Activated T-cell treated with anti-CD3 and anti-CD28 coated beads, Interleukin-2, amount 50 U/mL, for 4 hours (primary cell): ENCODE results near the gene SNED1. TPM values are rescaled to one million over a fixed set of nuclear protein-coding genes. Genes with fewer than 3 reads are reported as not detected.

ENCODE experiments used
- ATAC-seq, 2 donors: fragments of 200-7000 bp; cut with Tn5 transposase; one replicate each; pipeline ENCODE4 v1.10.0; 2021
- DNase-seq: peaks from one replicate; pipeline ENCODE4 v3.0.0-alpha.2; 2020
- H3K27me3 Mint-ChIP-seq: one replicate; pipeline ENCODE4 v1.8.0; 2021; ENCODE audit warnings: low read depth, mixed read lengths
- H3K36me3 Mint-ChIP-seq: one replicate; pipeline ENCODE4 v1.8.0; 2022; ENCODE audit warnings: mixed read lengths; ENCODE audit not compliant: insufficient read depth
- H3K4me1 Mint-ChIP-seq: one replicate; pipeline ENCODE4 v1.8.0; 2021; ENCODE audit warnings: low read depth, mixed read lengths
- H3K4me3 Mint-ChIP-seq: one replicate; pipeline ENCODE4 v1.8.0; 2021; ENCODE audit warnings: mild to moderate bottlenecking, moderate library complexity, mixed read lengths
- H3K9me3 Mint-ChIP-seq: one replicate; pipeline ENCODE4 v1.8.0; 2021; ENCODE audit warnings: mixed read lengths
- total RNA-seq, 3 donors: library from RNA; stranded (reverse); gene quantifications; one replicate each; pipeline ENCODE4 v1.2.1, GENCODE V29; 2021

The SNED1 gene
- total RNA-seq, 3 donors from 2014 or later, result 0.53 to 2.1 (median 1.3) TPM

GRCh38 chr2:241123816-241124536, 125.6 kb downstream of the SNED1 start:
- peaks cover 26% of the 10 kb centered on the region for H3K4me1 Mint-ChIP-seq
- DNase-seq, result peak; percentile 25
- ATAC-seq, result peak; percentile 26 to 53

DNA sequence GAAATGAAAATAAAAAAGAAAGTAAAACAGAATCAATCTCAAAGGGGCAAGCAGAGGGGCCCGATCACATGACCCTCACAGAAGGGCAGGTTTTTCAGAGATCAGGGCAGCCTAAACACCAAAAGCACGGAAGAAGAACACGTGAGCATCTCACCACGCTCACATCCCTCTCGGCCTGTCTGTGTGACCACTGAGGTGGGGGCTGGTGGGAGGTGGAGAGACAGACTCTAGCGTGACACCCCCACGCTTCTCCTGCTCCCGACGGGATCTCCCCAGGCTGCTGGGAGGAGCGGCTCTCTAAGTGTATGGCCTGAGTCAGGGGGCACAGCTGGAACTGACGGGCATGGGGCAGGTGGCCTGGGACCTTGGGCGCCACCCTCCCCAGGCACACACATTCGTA, 127.2 kb downstream of the SNED1 start:
- Mint-ChIP-seq H3K36me3 (peaks cover 16% of the 10 kb centered on the region), H3K9me3 (peaks cover 3% of the 10 kb centered on the region), H3K4me3 (no peak overlapping the region), H3K27me3 (no peaks in the 10 kb centered on the region), H3K4me1 (peaks cover 28% of the 10 kb centered on the region)
- DNase-seq, result no peak
- ATAC-seq, result no peak

More at GRCh38 chr2:241123816-241124536, 125.6 kb downstream of the SNED1 start:
- peaks cover 3% of the 10 kb centered on the region for H3K9me3 Mint-ChIP-seq
- peak overlapping the region; percentile 33 for H3K4me3 Mint-ChIP-seq
- H3K36me3 Mint-ChIP-seq, result peaks cover 19% of the 10 kb centered on the region
- H3K27me3 Mint-ChIP-seq, result no peaks in the 10 kb centered on the region

DNA sequence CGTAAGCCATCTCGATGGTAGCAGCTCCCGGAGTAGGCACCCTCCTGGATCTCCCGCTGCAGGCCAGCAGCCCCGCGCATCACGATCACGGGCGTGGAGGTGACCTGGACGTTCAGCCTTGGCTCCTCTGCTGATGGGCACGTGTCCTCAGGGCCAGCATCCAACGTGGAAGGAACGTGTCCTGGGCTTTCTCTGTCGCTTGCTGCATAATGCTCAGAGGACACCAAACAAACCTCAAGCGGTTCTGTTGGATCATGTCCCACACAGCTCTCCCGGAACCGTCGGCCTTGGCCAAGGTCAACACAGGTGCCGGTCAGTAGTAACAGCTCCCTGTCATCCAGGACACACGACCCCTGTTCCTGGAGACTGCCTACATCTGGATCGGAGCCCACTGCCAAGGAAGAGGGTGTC, 127.8 kb downstream of the SNED1 start:
- Mint-ChIP-seq H3K4me1 (peaks cover 28% of the 10 kb centered on the region), H3K36me3 (peaks cover 12% of the 10 kb centered on the region), H3K4me3 (no peak overlapping the region), H3K9me3 (no peaks in the 10 kb centered on the region), H3K27me3 (no peaks in the 10 kb centered on the region)
- ATAC-seq (no peak), DNase-seq (no peak)

DNA sequence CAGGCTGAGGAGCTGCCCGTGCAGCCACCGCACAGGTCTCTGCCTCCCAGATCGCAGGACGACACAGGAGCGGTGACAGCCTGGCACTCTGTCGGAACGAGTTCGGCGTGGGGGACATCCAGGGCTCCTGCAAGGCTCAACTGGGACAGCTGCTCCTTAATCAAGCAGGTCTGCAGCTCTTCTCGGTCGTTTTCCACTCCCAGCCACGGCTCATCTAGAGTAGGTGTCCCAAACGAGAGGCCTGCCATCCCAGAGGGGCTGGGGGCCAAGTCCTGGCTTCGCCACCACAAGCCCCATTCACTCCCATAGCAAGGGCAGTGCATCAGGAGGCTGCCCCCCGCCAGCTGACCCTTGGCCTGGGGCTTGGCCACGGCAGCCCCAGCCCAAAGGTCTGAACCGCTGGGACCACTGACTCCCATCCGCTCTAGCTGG, 128.4 kb downstream of the SNED1 start:
- peaks cover 9% of the 10 kb centered on the region for H3K36me3 Mint-ChIP-seq
- no peaks in the 10 kb centered on the region for H3K9me3 Mint-ChIP-seq

GRCh38 chr2:241128266-241128665, 129.8 kb downstream of the SNED1 start:
- no peaks in the 10 kb centered on the region for H3K9me3 Mint-ChIP-seq
- no peaks in the 10 kb centered on the region for H3K27me3 Mint-ChIP-seq
- peaks cover 10% of the 10 kb centered on the region for H3K36me3 Mint-ChIP-seq
- peaks cover 28% of the 10 kb centered on the region for H3K4me1 Mint-ChIP-seq
- H3K4me3 Mint-ChIP-seq, result peak overlapping the region; percentile 57
- no peak for DNase-seq
- no peak for ATAC-seq

More for the DNA sequence above, 128.4 kb downstream of the SNED1 start:
- Mint-ChIP-seq H3K27me3 (no peaks in the 10 kb centered on the region), H3K4me1 (peaks cover 28% of the 10 kb centered on the region), H3K4me3 (no peak overlapping the region)
- no peak for DNase-seq
- ATAC-seq, result no peak

DNA sequence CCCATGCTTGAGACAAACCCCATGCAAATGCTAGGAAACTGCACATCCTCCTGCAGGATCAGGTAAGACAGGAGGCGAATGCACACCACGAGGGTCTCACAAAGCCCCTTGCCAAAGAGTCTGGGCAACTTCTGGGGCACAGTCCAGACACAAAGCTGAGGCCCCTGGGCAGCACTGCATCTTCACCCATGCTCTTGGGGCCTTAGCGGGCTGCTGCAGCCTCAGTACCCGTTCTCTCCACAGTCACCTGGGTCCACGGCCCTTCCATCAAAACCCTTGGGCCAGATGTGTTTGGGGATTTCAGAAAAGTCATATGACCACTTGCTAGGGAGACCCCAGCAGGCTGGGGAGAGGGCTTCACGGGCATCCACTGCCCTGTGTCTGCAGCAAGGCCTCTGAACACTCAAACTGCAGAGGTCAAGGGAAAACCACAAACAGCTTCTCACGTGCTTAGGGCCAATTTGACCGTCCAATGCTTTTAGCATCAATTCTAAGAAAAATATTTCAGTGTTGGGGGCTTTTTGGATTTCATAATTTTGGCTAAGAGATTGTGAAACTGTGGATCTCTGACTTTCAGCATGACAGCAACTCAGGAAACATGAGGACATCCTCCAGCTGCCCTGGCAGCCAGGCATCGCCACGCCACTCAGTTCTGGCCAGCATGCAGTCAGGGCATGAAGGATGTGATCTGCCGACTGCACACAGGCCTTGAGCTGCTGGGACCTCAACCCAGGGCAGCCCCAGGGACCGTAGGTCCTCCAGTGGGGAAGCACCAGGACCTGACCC, 130.9 kb downstream of the SNED1 start:
- ATAC-seq (no peak), DNase-seq (no peak)
- Mint-ChIP-seq H3K4me1 (peaks cover 23% of the 10 kb centered on the region), H3K36me3 (peaks cover 11% of the 10 kb centered on the region), H3K4me3 (no peak overlapping the region), H3K9me3 (no peaks in the 10 kb centered on the region), H3K27me3 (no peaks in the 10 kb centered on the region)

DNA sequence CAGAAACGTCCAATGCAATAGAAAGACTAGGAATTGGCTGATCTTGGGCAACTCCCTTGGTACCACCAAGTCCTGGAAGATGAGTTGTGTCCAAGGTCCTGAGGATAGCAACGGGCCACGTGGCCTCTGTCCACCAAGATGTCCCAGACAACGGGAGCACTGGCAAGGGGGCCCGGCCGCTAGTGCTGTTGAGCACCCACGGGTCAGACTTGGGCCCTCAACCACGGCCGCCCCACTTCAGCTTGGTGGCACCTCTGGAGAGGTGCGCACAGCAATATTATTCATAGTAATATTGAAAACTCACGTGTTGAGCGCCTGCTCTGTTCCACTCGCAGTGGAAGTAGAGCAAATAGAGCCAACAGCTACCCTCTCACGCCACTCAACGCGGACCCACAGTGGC, 131.9 kb downstream of the SNED1 start:
- peaks cover 23% of the 10 kb centered on the region for H3K4me1 Mint-ChIP-seq
- H3K4me3 Mint-ChIP-seq, result no peak overlapping the region
- H3K27me3 Mint-ChIP-seq, result no peaks in the 10 kb centered on the region
- ATAC-seq, result no peak
- DNase-seq, result no peak
- peaks cover 11% of the 10 kb centered on the region for H3K36me3 Mint-ChIP-seq
- no peaks in the 10 kb centered on the region for H3K9me3 Mint-ChIP-seq

- peaks cover 21% of the 10 kb centered on the region for H3K4me1 Mint-ChIP-seq
- no peak for ATAC-seq
- DNase-seq, result no peak
- peaks cover 11% of the 10 kb centered on the region for H3K36me3 Mint-ChIP-seq
- no peaks in the 10 kb centered on the region for H3K27me3 Mint-ChIP-seq
- H3K4me3 Mint-ChIP-seq, result no peak overlapping the region
- H3K9me3 Mint-ChIP-seq, result no peaks in the 10 kb centered on the region
Measured at GRCh38 chr2:241131531-241131930, 133.1 kb downstream of the SNED1 start.

DNA sequence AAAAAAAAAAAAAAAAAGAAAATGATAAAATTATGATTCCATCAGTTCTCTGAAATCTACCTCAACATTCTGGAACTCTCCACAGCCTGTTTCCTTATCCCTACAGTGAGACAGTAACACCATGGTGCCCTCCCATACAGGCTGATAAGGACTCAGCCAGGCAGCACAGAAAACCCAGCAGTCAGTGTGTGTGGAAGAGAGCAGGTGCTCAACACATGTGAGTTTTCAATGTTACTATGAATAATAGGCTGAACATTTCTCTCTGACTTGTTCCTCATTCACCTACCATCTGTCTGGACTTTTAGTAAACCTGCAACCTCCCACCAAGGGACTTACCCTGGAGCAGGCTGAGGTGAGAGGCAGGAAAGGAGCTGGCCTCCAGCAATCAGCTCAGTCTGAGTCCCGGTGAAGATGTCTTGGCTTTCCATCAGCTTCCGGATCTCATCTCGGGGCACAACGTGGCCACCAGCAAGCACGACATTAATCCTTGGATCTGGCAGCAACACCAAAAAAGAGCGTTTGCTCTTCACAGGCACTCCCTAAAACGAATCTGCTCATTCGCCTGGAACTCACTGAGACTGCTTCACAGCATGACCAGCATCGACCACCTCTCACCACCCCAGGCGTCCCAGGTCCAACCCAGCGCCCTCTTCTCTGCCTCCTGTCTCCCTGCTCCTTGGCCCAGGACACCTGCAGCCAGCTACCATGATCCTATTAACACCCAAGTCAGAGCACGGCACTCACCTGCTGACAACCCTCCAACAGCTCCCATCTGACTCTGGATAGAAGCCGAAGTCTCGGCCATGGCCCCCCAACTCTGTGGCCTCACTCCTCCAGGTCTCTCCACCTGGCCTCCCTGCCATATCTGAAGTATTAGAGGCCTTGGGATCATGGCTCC, 134.4 kb downstream of the SNED1 start:
- peaks cover 13% of the 10 kb centered on the region for H3K4me1 Mint-ChIP-seq
- H3K9me3 Mint-ChIP-seq, result no peaks in the 10 kb centered on the region
- ATAC-seq, result no peak
- no peaks in the 10 kb centered on the region for H3K27me3 Mint-ChIP-seq
- DNase-seq, result no peak
- H3K36me3 Mint-ChIP-seq, result peaks cover 12% of the 10 kb centered on the region
- H3K4me3 Mint-ChIP-seq, result no peak overlapping the region

DNA sequence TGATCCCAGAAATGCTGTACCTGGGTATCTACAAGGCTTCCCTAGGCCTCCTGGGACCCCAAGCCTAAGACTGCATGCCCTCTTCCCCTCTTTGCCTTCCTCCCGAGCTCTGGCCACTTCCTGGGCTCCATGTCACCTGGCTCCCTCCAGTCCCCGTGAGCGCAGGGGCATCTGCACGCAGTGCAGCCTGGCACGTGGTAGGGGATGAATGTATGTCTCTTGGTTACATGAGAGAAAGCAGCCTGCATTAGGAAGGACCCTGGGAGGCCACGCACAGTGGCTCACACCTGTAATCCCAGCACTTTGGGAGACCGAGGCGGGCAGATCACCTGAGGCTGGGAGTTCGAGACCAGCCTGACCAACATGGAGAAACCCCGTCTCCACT, 135.0 kb downstream of the SNED1 start:
- DNase-seq (no peak), ATAC-seq (no peak)
- Mint-ChIP-seq H3K27me3 (no peaks in the 10 kb centered on the region), H3K36me3 (peaks cover 15% of the 10 kb centered on the region), H3K9me3 (no peaks in the 10 kb centered on the region), H3K4me3 (no peak overlapping the region), H3K4me1 (peaks cover 6% of the 10 kb centered on the region)

GRCh38 chr2:241134711-241135110, 136.3 kb downstream of the SNED1 start:
- no peaks in the 10 kb centered on the region for H3K9me3 Mint-ChIP-seq
- no peaks in the 10 kb centered on the region for H3K27me3 Mint-ChIP-seq
- H3K36me3 Mint-ChIP-seq, result peaks cover 15% of the 10 kb centered on the region
- no peak for DNase-seq
- H3K4me1 Mint-ChIP-seq, result no peaks in the 10 kb centered on the region
- H3K4me3 Mint-ChIP-seq, result no peak overlapping the region
- ATAC-seq, result no peak

- H3K9me3 Mint-ChIP-seq, result no peaks in the 10 kb centered on the region
- H3K36me3 Mint-ChIP-seq, result peaks cover 16% of the 10 kb centered on the region
- no peak overlapping the region for H3K4me3 Mint-ChIP-seq
- no peak for ATAC-seq
- no peaks in the 10 kb centered on the region for H3K4me1 Mint-ChIP-seq
- DNase-seq, result no peak
- H3K27me3 Mint-ChIP-seq, result no peaks in the 10 kb centered on the region
Measured at GRCh38 chr2:241135737-241136136, 137.3 kb downstream of the SNED1 start.

DNA sequence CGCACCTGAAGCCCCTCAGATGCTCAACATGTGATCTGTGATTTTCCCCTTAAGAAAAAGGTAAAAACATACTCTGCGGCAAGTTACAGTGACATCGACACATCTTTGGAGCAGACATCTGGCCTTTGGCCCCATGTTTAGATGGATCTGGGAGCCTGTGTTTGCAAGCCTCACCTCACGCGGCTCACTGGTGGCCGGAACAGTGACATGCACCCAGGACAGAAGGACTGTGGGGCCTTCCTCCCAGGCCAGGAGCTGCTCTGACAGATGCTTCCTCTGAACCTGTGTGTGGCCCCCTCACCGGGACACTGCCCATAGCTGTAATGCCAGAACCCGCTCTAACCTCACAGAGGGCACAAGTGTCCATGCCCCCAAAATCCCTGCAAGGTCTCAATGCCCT, 137.8 kb downstream of the SNED1 start:
- ATAC-seq, result no peak
- Mint-ChIP-seq H3K27me3 (no peaks in the 10 kb centered on the region), H3K9me3 (no peaks in the 10 kb centered on the region), H3K4me3 (no peak overlapping the region), H3K4me1 (no peaks in the 10 kb centered on the region), H3K36me3 (peaks cover 14% of the 10 kb centered on the region)
- no peak for DNase-seq

- DNase-seq, result no peak
- Mint-ChIP-seq H3K4me1 (no peaks in the 10 kb centered on the region), H3K4me3 (no peak overlapping the region), H3K36me3 (peaks cover 18% of the 10 kb centered on the region), H3K27me3 (no peaks in the 10 kb centered on the region), H3K9me3 (no peaks in the 10 kb centered on the region)
- ATAC-seq, result no peak
Measured at GRCh38 chr2:241136661-241137260, 138.3 kb downstream of the SNED1 start.
